A673 (cell line): Measurements from ENCODE around the gene SLC22A1. TPM values are rescaled to one million over a fixed set of nuclear protein-coding genes. Genes with fewer than 3 reads are reported as not detected.

ENCODE experiments used
- BruUV-seq: library from RNA; stranded (reverse); fragments of 400-500 nt; replicated peaks from 2 replicates; lab custom pipeline; 2021; lab: Mats Ljungman, UMichigan
- CTCF ChIA-PET: fragments of 300-600 bp; sonication (Branson Sonifier 250); formaldehyde crosslinking; loops from one replicate; lab custom pipeline; 2022; ENCODE audit warnings: antibody characterized with exemption; lab: Charles Lee
- POLR2A ChIA-PET: fragments of 300-600 bp; sonication (Branson Sonifier 250); formaldehyde crosslinking; loops from one replicate; lab custom pipeline; 2022; ENCODE audit warnings: antibody characterized with exemption; ENCODE audit not compliant: low non-redundant PET; lab: Charles Lee
- DNase-seq: peaks from one replicate; pipeline ENCODE4 v3.0.0-alpha.2; 2015; ENCODE audit warnings: low spot score
- H3K27ac ChIP-seq: fragments of 200-600 bp; sonication (generic); 2 replicates; pipeline ENCODE4 v1.5.1; 2016; ENCODE audit warnings: mixed run types, low read depth, mild to moderate bottlenecking, mixed read lengths, antibody characterized with exemption, low read length; ENCODE audit not compliant: poor library complexity, severe bottlenecking
- H3K27me3 ChIP-seq: fragments of 200-600 bp; sonication (generic); replicated peaks from 2 replicates; pipeline ENCODE4 v1.6.1; 2017; ENCODE audit warnings: mixed run types, low read depth, mild to moderate bottlenecking, mixed read lengths, antibody characterized with exemption, low read length; ENCODE audit not compliant: insufficient read depth, poor library complexity
- H3K36me3 ChIP-seq: fragments of 200-600 bp; sonication (generic); 2 replicates; pipeline ENCODE4 v1.6.1; 2016; ENCODE audit warnings: mixed run types, mild to moderate bottlenecking, mixed read lengths, antibody characterized with exemption, low read length; ENCODE audit not compliant: insufficient read depth, poor library complexity, severe bottlenecking
- H3K4me1 ChIP-seq: fragments of 200-600 bp; sonication (generic); 2 replicates; pipeline ENCODE4 v1.6.1; 2017; ENCODE audit warnings: mixed run types, mild to moderate bottlenecking, mixed read lengths, antibody characterized with exemption, low read length; ENCODE audit not compliant: insufficient read depth, poor library complexity, severe bottlenecking
- H3K4me3 ChIP-seq: fragments of 200-600 bp; sonication (generic); 2 replicates; pipeline ENCODE4 v1.5.1; 2016; ENCODE audit warnings: low read depth, mixed run types, mild to moderate bottlenecking, mixed read lengths, low read length; ENCODE audit not compliant: poor library complexity, severe bottlenecking
- H3K9me3 ChIP-seq: fragments of 200-600 bp; sonication (generic); 2 replicates; pipeline ENCODE4 v1.6.1; 2016; ENCODE audit warnings: mixed run types, low read depth, mild to moderate bottlenecking, mixed read lengths, antibody characterized with exemption, low read length; ENCODE audit not compliant: poor library complexity, severe bottlenecking
- EZH2 ChIP-seq: fragments of 200-600 bp; sonication (generic); IDR thresholded peaks from 2 replicates; pipeline ENCODE4 v1.6.1; 2017; ENCODE audit warnings: borderline replicate concordance, low read depth, mild to moderate bottlenecking, mixed read lengths, antibody characterized with exemption, low read length; ENCODE audit not compliant: poor library complexity, severe bottlenecking
- intact Hi-C: fragments of 100-400 bp; cut with micrococcal nuclease; formaldehyde crosslinking; loops from one replicate; pipeline ENCODE4 v1.10.0; 2022; ENCODE audit not compliant: unreplicated experiment
- total RNA-seq: library from RNA; stranded (reverse); gene quantifications from 2 replicates; pipeline ENCODE4 v1.2.3, GENCODE V29; 2021
- TF ChIP-seq, protein P1 (sequence below): fragments of 300-800, 200-600 bp; sonication (generic); conservative IDR thresholded peaks from 2 replicates; pipeline ENCODE4 v1.5.1; 2017; ENCODE audit warnings: low read depth, mild to moderate bottlenecking, antibody characterized with exemption, low read length, moderate library complexity, mixed read lengths

The SLC22A1 gene
- total RNA-seq, 1 experiment from 2014 or later, result 3.3 TPM

DNA sequence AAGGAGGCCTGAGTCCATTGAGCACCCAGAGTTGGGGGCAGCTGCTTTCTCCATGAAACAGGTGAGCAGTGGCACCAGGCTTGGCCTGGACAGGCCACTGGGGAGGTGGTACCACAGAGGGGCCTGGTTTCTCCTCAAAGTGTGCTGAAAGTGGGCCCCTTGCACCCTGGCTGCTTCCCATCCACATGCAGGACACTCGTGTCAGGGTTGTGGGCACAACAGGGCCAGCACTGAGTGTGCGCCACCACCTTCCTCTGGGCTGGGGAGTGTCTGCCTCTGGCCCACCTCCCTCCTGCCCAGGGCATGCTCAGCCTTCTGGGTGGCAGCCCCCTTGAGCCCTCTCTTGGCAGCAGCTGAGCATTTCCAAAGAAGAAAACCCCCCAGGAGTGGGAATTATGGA lies 5.2 kb upstream of the SLC22A1 start:
- CTCF ChIA-PET, result no interaction called here
- BruUV-seq, result no TSS peak
- no peak for DNase-seq

DNA sequence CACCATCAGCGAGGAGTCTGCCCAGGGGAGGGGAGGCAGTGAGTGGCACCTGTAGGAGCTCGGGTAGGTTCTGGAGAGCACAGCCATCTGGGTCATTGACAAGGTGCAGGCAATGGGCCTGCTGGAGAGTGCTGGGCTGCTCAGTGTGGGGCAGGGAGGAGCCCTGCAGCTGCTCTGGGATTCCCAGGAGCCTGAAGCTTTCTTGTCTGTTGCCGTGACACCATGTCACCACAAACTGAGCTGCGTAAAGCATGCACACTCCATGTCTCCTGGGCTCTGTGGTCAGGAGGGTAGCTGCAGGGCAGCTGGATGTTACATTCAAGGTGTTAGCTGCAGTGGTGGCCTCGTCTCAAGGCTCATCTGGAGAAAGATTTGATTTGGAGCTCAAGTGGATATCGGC lies 4.5 kb upstream of the SLC22A1 start:
- Histone ChIP-seq H3K36me3 (no peaks in the 10 kb centered on the region), H3K9me3 (no peaks in the 10 kb centered on the region), H3K27me3 (no peaks in the 10 kb centered on the region), H3K4me1 (no peaks in the 10 kb centered on the region), H3K27ac (no peak overlapping the region), H3K4me3 (no peak overlapping the region)
- no peak for TF ChIP-seq EZH2
- TF ChIP-seq, protein P1, sequence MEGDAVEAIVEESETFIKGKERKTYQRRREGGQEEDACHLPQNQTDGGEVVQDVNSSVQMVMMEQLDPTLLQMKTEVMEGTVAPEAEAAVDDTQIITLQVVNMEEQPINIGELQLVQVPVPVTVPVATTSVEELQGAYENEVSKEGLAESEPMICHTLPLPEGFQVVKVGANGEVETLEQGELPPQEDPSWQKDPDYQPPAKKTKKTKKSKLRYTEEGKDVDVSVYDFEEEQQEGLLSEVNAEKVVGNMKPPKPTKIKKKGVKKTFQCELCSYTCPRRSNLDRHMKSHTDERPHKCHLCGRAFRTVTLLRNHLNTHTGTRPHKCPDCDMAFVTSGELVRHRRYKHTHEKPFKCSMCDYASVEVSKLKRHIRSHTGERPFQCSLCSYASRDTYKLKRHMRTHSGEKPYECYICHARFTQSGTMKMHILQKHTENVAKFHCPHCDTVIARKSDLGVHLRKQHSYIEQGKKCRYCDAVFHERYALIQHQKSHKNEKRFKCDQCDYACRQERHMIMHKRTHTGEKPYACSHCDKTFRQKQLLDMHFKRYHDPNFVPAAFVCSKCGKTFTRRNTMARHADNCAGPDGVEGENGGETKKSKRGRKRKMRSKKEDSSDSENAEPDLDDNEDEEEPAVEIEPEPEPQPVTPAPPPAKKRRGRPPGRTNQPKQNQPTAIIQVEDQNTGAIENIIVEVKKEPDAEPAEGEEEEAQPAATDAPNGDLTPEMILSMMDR, result no peak
- no TSS peak for BruUV-seq
- ChIA-PET POLR2A (no interaction called here), CTCF (no interaction called here)
- DNase-seq, result no peak
- intact Hi-C loops, result no loop called here

More for the DNA sequence above, 5.2 kb upstream of the SLC22A1 start:
- Histone ChIP-seq H3K4me3 (no peak overlapping the region), H3K4me1 (no peaks in the 10 kb centered on the region), H3K27me3 (no peaks in the 10 kb centered on the region), H3K27ac (no peak overlapping the region), H3K36me3 (no peaks in the 10 kb centered on the region), H3K9me3 (no peaks in the 10 kb centered on the region)
- TF ChIP-seq EZH2, result no peak
- TF ChIP-seq, protein P1, result no peak
- POLR2A ChIA-PET, result no interaction called here
- intact Hi-C loops, result no loop called here

DNA sequence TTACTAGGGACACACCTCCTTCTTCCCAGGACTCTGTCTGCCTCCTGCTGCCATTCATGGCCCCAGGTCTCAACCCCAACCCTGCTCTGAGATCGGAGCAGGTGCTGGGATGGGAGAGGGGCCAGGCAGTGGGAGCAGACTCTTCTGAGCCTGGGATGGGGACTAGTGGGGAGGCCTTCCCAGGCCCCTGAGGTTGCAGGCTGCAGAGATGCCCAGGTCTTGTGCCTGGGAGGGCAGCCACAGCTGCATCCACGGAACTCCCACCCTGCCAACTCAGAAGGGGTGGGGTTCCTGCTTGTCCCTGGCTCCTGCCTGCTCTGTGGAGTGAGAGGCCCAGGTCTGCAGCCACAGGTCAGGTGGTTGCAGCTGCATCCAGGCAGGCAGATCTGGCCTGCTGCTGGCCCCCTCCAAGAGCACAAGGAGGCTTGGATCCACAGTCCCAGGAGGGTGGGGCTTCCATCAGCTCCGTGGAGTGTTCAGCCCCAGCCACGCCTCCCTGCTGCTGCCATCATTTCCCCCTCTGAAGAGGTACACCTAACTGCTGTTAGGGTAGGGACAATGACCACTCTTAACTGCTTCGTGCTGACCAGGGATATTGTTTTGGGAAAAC lies 2.9 kb upstream of the SLC22A1 start:
- POLR2A ChIA-PET, result no interaction called here
- H3K27ac ChIP-seq, result no peak overlapping the region
- CTCF ChIA-PET, result no interaction called here
- no peaks in the 10 kb centered on the region for H3K27me3 ChIP-seq
- H3K9me3 ChIP-seq, result no peaks in the 10 kb centered on the region
- no peaks in the 10 kb centered on the region for H3K4me1 ChIP-seq
- BruUV-seq, result no TSS peak
- H3K4me3 ChIP-seq, result no peak overlapping the region
- TF ChIP-seq, protein P1, result no peak
- TF ChIP-seq EZH2, result no peak
- no peaks in the 10 kb centered on the region for H3K36me3 ChIP-seq
- intact Hi-C loops, result no loop called here
- no peak for DNase-seq
